Endometrial microvascular endothelial cells (primary cell): ENCODE data around the gene PACS1. TPM values are rescaled to one million over a fixed set of nuclear protein-coding genes. Genes with fewer than 3 reads are reported as not detected.
"Not testable (repeated sequence)": the region's sequence is repeated elsewhere in the genome, so short reads cannot be mapped to it uniquely, and the experiment has no call there.

Experiments used
- in situ Hi-C: cut with HindIII; loops from 2 replicates; pipeline ENCODE4 v1.10.0; 2017; ENCODE audit warnings: low sequenced_read_pairs, low pct_unique_long_range_greater_than_20kb; ENCODE audit errors: inconsistent ontology term
- total RNA-seq: library from RNA; depleted of rRNA; stranded (reverse); fragments of >200 nt; gene quantifications from one replicate; pipeline ENCODE4 v1.2.3, GENCODE V29; 2015; ENCODE audit errors: inconsistent ontology term

PACS1 gene
- total RNA-seq, 1 donor from 2014 or later = 17.7 TPM

DNA sequence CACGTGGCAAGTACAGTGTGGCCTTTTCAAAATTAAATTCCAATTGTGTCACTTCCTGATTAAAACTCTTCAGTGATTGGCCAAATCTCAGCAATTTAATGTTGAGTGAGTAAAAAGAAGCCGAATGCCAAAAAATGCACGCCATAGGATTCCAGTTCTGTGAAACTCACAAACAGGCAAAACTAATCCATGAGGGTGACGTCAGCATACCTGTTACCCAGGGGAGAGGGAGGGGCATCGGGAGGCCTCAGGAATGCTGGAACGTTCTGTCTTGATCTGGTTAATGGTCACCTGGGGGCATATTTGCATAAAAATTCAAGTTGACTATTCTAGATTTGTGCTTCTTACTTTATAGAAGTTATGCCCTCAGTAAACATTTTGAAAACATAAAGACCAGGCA lies 158.4 kb downstream of the PACS1 start:
- in situ Hi-C loops = no loop called here

GRCh38 chr11:66230156-66230555 lies 160.1 kb downstream of the PACS1 start:
- in situ Hi-C loops = no loop called here

DNA sequence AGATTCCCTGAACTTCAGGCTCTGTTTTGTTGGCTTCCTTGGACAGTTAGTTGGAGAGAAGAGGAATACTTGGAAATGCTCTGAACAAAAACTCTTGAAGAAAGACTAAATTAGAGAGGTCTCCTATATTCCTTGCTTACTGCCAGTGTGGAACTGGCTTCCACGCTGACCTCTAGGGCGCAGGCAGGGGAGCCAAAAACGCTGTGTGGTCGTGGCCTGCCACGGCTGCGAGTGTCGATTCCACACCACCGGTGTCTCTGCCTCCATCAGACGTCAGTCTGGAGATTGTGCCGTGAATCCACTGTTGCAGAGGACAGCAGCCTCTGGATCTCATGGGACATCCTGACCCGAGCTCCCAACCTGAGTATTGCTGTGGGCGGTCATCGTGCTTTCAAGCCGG lies 160.9 kb downstream of the PACS1 start:
- in situ Hi-C loops = no loop called here

GRCh38 chr11:66231561-66231960 lies 161.5 kb downstream of the PACS1 start:
- in situ Hi-C loops = no loop called here

- in situ Hi-C loops = no loop called here
These were observed 162.7 kb downstream of the PACS1 start for GRCh38 chr11:66232769-66233168.

- in situ Hi-C loops = no loop called here
These were observed 163.2 kb downstream of the PACS1 start for GRCh38 chr11:66233301-66233700.

DNA sequence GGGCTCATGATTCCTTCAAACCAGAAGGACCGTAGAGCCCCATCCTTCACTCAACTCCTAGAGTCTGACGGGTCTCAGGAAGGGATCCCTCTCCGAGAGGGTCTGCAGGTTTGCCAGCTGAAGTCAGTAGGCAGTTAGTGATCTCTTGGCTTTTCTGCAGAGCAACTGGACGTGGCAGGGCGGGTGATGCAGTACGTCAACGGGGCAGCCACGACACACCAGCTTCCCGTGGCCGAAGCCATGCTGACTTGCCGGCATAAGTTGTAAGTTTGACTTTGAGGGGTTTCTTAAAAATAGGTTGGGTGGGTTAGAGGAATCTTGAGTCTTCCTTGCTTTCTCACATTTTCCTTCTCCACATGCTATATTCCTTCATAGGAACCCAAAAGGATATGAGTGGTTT lies 165.1 kb downstream of the PACS1 start:
- in situ Hi-C loops = no loop called here

- in situ Hi-C loops = no loop called here
These were observed 167.8 kb downstream of the PACS1 start for GRCh38 chr11:66237867-66238266.

DNA sequence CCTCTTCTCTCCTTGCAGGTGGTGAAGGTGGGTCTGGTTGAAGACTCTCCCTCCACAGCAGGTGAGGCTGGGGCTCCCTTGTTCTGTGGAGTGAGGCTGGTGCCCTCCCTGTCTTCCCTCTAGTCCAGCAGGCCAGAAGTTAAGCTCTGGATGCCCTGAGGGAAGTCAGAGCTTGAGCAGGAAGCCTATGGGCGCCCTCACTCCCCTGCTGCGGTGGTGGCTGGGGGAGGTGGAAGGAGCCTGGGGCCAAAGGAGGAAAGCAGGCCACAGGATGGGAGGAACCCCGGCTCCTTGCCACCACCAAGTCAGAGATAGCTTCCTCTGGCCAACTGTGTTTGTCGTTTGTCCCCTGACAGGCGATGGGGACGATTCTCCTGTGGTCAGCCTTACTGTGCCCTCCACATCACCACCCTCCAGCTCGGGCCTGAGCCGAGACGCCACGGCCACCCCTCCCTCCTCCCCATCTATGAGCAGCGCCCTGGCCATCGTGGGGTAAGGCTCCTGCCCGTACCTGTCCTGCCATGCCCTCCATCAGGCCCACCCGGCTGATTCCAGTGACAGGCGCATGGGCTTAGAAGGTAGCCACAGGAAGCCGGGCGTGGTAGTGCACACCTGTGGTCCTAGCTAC lies 168.8 kb downstream of the PACS1 start:
- in situ Hi-C loops = no loop called here

DNA sequence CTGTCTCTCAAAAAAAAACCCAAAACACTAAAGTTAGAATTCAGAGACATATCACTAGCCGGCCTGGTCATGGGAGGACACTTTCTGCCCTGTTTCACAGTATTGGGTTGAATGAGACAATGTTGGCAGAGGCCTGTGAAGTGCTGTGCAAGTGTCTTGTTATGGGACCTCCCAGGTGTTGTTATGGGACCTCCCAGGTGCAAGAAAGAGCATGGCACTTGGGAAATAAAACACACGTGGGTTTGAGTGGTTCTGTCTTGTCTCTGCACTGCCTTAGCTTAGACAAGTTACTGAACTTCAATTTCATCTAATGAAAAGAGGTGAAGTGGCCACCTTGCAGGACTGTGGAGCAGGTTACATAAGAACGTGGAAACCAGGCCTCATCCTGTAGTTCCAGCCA lies 169.4 kb downstream of the PACS1 start:
- in situ Hi-C loops = no loop called here

DNA sequence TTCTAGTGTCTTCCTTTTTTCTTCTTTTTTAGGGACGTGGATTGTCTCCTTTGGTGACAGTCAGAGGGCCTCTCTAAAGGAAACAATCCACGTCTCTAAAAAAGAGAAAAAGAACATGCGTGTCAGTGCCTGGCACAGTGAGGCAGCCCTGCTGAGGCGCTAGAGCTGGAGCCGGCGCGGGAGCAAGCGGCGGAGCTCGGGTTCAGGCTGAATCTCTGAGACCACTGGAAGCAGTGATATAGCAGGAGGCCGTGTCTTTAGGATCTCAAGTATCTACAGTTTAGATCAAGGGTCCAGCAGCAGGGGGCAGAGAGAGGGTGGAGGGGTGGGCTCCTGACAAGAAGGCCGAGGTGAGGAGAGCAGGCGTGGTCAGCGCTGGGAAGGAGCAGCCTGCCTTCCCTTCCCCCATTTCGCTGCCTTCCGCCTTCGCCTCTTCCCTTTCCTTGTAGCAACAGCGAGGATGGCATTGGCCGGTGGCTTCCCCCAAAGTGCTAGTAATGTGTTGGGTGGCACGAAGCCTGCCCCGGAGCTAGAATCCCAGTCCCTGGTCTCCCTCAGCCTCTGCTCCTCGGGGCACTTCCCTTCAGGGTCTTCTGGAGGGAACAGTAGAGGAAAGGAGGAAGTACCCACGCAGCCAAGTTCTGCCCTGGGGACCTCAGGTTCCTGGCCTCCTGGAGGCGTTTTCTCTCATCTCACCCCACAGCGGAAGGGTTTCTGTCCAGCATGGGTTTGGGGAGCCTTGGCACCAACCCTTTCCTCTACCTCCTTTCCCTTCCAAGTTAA lies 170.1 kb downstream of the PACS1 start:
- in situ Hi-C loops = no loop called here

DNA sequence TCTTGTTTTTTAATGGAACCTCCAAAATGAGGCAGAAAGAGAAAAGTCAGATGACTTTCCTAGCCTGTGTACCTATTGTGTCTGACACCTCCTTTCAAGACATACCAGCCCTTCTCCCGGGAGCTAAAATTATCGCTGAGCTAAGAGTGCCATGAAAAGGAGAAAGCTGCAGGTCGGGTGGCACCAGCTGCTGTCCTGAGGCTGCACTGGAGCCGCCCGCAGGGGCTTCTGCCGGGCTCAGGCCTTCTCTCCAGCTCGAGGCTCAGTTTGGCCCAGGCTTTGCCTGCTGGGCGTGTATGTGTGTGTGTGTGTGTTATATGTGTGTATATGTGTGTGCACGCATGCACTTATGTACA lies 170.7 kb downstream of the PACS1 start:
- in situ Hi-C loops = no loop called here

GRCh38 chr11:66242095-66242765 lies 172.2 kb downstream of the PACS1 start:
- in situ Hi-C loops = no loop called here

DNA sequence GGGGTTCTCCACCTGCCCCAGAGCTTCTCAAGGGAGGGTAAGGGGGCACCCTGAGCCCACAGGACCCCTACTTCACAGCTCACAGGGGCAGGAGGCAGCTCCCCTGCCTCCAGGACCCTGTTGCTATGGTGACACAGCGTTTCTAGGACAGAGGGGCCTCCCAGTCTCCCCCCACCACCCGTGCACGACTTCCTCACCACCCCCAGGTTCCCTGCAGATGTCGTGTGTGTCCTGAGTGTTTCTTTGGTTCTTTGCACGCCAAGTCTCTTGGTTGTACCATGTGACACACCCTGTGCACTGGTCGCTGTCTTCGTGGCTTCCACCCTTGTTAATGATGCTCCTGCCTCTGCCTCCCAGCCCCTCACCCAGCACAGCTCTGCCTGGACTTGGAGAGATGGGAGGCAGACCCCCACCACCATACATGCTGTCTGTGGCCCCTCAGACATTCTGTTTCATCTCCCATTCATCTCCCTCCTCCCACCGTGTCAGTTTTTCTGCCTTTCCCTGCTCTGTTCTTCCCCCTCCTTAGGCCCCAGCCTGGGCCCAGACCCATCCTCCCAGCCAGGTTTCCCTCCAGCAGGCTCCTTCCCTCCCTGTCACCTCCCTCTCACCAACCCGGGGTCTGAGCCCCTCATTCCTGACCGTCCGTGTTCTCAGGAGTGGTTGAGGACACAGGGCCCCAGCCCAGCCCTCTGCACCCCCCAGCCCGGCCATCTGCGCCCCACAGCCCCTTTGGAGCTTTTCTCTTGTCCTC lies 173.9 kb downstream of the PACS1 start:
- in situ Hi-C loops = no loop called here

DNA sequence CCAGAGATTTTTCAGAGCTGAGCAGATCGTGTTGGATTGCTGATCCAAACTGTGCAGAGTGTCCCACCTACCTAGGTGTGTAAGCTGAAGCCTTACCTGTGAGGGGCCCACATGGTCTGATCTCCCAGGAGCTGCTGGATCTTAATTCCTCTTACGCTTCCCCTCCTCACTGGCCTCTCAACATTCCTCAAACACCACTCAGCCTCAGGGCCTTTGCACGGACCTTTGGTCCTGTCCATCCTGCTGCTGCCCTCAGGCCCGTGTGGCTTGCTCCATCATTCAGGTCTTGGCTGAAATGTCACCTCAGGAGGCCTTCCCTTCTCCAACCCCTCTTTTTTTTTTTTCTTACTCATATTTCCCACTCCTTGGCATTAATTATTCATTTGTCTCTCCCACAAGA lies 177.2 kb downstream of the PACS1 start:
- in situ Hi-C loops = no loop called here

DNA sequence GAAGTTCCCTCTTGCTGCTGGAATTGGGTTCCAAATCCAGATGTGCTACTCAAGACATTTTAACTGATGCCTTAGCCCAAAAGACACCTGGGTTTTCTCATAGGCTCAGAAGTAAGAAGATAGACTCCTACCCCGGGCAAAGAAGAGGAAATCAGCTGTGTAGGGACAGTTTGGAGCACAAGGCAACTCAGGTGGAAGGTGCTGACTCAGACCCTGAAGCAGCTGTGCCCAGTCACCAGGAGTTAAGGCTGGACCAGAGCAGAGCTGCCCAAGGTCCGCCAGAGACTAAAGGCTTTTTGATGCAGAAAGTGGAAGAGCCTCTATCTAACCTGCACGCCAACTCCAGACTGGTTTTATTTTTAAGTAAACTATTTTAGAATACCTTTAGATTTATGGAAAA lies 177.7 kb downstream of the PACS1 start:
- in situ Hi-C loops = no loop called here

GRCh38 chr11:66248903-66249302 lies 178.8 kb downstream of the PACS1 start:
- in situ Hi-C loops = no loop called here

GRCh38 chr11:66251809-66252208 lies 181.7 kb downstream of the PACS1 start:
- in situ Hi-C loops = no loop called here

DNA sequence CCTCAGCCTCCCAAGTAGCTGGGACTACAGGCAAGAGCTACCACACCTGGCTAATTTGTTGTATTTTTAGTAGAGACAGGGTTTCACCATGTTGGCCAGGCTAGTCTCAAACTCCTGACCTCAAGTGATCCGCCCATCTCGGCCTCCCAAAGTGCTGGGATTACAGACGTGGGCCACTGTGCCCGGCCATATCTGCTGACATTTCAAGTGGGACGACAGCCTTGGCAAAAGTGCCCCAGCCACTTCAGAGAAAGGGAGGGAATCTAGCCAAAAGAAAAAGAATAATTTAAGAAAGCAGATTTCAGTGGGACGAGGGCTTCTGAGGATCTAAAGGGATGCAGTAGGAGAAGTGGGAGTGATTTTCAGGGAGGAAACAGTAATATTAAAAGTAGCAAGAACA lies 183.0 kb downstream of the PACS1 start:
- in situ Hi-C loops = not testable (repeated sequence)
